HepG2 (cell line): ENCODE measurements around the gene FRMD4B. TPM values are rescaled to one million over a fixed set of nuclear protein-coding genes. Genes with fewer than 3 reads are reported as not detected.

ENCODE experiments used
- ATAC-seq: fragments of 200-7000 bp; cut with Tn5 transposase; 3 replicates; pipeline ENCODE4 v1.9.1; 2020; ENCODE audit warnings: mild to moderate bottlenecking, moderate library complexity
- BruUV-seq: library from RNA; stranded (reverse); fragments of 400-500 nt; replicated peaks from 2 replicates; lab custom pipeline; 2021; lab: Mats Ljungman, UMichigan
- CTCF ChIA-PET: fragments of 300-600 bp; formaldehyde crosslinking; extraction: SDS; loops from one replicate; lab custom pipeline; 2021; ENCODE audit warnings: low total read pairs, inconsistent platforms, low intra/inter-chr PET ratio; lab: Yijun Ruan, JAX
- POLR2A ChIA-PET: fragments of 350-600 bp; sonication (Branson Sonifier 250); formaldehyde crosslinking; loops from one replicate; lab custom pipeline; 2020; ENCODE audit warnings: antibody characterized with exemption, inconsistent platforms; lab: Yijun Ruan, JAX
- DNase-seq: peaks from one replicate; pipeline ENCODE4 v3.0.0-alpha.2; 2015; ENCODE audit warnings: low spot score
- FAIRE-seq: peaks from 3 replicates; lab custom pipeline; 2011; peaks lifted over from hg19 to GRCh38; lab: Jason Lieb, UNC
- H2AFZ ChIP-seq: one replicate; pipeline ENCODE4 v1.6.1; 2011; ENCODE audit warnings: low read length, inconsistent platforms
- H3K27ac ChIP-seq: fragments of 300-600 bp; 3 replicates; pipeline ENCODE4 v1.8.0; 2011; ENCODE audit warnings: mixed run types, mild to moderate bottlenecking, mixed read lengths, low read length, inconsistent platforms; ENCODE audit not compliant: insufficient read depth; ENCODE audit errors: extremely low read length
- H3K27me3 ChIP-seq, 2 experiments: fragments of 200-600 bp in 1 of 2; 2 replicates in 1 of 2; 3 replicates in 1 of 2; pipeline versions ENCODE4 v1.6.0 to v1.8.0; 2011; ENCODE audit warnings: low read length in 2 of 2, mild to moderate bottlenecking in 2 of 2, moderate library complexity in 2 of 2, inconsistent platforms in 1 of 2; ENCODE audit not compliant: insufficient read depth in 2 of 2, control insufficient read depth in 1 of 2
- H3K36me3 ChIP-seq, 2 experiments: fragments of 200-600 bp in 1 of 2; replicated peaks in 1 of 2; 2 replicates in 1 of 2; 3 replicates in 1 of 2; pipeline versions ENCODE4 v1.5.1 to v1.8.0; 2011; ENCODE audit warnings: low read length in 2 of 2, inconsistent platforms in 1 of 2; ENCODE audit not compliant: insufficient read depth in 2 of 2, control insufficient read depth in 1 of 2
- H3K4me1 ChIP-seq: 2 replicates; pipeline ENCODE4 v1.5.1; 2012; ENCODE audit warnings: low read length, inconsistent platforms; ENCODE audit not compliant: insufficient read depth
- H3K4me2 ChIP-seq: 2 replicates; pipeline ENCODE4 v1.6.0; 2011; ENCODE audit warnings: low read depth, low read length, inconsistent platforms
- H3K4me3 ChIP-seq, 3 experiments: fragments of 200-600 bp in 1 of 3; sonication (generic), shearing (Covaris generic) in 1 of 3; replicated peaks in 1 of 3; 2 replicates each; pipeline ENCODE4 v1.5.1; 2011 to 2016; ENCODE audit warnings: low read length in 3 of 3, inconsistent platforms in 2 of 3, low read depth in 2 of 3, mild to moderate bottlenecking in 2 of 3, control low read depth in 1 of 3, mixed read lengths in 1 of 3; ENCODE audit not compliant: insufficient read depth in 1 of 3
- H3K79me2 ChIP-seq: one replicate; pipeline ENCODE4 v1.6.1; 2011; ENCODE audit warnings: low read length, inconsistent platforms; ENCODE audit not compliant: insufficient read depth
- H3K9ac ChIP-seq: 2 replicates; pipeline ENCODE4 v1.6.0; 2011; ENCODE audit warnings: mild to moderate bottlenecking, low read depth, low read length, inconsistent platforms; ENCODE audit not compliant: insufficient read depth
- H3K9me3 ChIP-seq: 2 replicates; pipeline ENCODE4 v1.5.1; 2012; ENCODE audit warnings: mild to moderate bottlenecking, low read length
- H4K20me1 ChIP-seq: 2 replicates; pipeline ENCODE4 v1.6.0; 2011; ENCODE audit warnings: inconsistent platforms, mild to moderate bottlenecking, low read length, moderate library complexity; ENCODE audit not compliant: insufficient read depth
- MAFK ChIP-seq, 2 experiments: IDR thresholded peaks in 1 of 2; conservative IDR thresholded peaks in 1 of 2; 2 replicates each; pipeline ENCODE4 v1.6.1; 2011; ENCODE audit warnings: improper control_type of control experiment in 2 of 2, low read length in 2 of 2
- POGZ ChIP-seq: sonication (generic); formaldehyde crosslinking; IDR thresholded peaks from 2 replicates; pipeline ENCODE4 v1.4.0; 2020; ENCODE audit warnings: mild to moderate bottlenecking, missing genetic modification reagents
- SATB2 ChIP-seq: sonication (generic); formaldehyde crosslinking; IDR thresholded peaks from 2 replicates; pipeline ENCODE4 v1.5.0; 2020; ENCODE audit warnings: missing genetic modification reagents
- ZNF75D ChIP-seq: sonication (generic); formaldehyde crosslinking; IDR thresholded peaks from 2 replicates; pipeline ENCODE4 v1.8.1; 2023; ENCODE audit warnings: missing genetic modification reagents, mild to moderate bottlenecking, borderline replicate concordance
- whole genome bisulfite sequencing: methylation state at CpG from one replicate; pipeline ENCODE4 v1.1.6; 2017; ENCODE audit warnings: low lambda C conversion rate; 5-methylcytosine and 5-hydroxymethylcytosine counted together
- in situ Hi-C: cut with HindIII; loops from 2 replicates; pipeline ENCODE4 v1.10.0; 2017; ENCODE audit warnings: low pct_unique_long_range_greater_than_20kb; ENCODE audit not compliant: extremely low pct_ligation_motif_present
- intact Hi-C: fragments of 100-400 bp; cut with micrococcal nuclease; formaldehyde crosslinking; loops from one replicate; pipeline ENCODE4 v1.10.0; 2022; ENCODE audit not compliant: unreplicated experiment
- polyA plus RNA-seq, 8 experiments: library from polyadenylated mRNA; depleted of rRNA in 3 of 8; stranded (reverse) in 7 of 8; unstranded in 1 of 8; fragments of >200 nt; fragmentation: Illumina TruSeq in 4 of 8; extraction: Trizol in 4 of 8; gene quantifications; 2 replicates each; pipeline versions ENCODE4 v1.2.1 to v1.2.3, GENCODE V29; 2011 to 2016; ENCODE audit warnings: low read depth in 4 of 8, missing spikeins in 1 of 8, mixed read lengths in 1 of 8; ENCODE audit not compliant: insufficient read depth in 1 of 8
- total RNA-seq, 5 experiments: library from RNA; depleted of rRNA; stranded (reverse); fragments of >200 nt; fragmentation: Illumina TruSeq; extraction: Trizol; gene quantifications; 2 replicates each; pipeline ENCODE4 v1.2.3, GENCODE V29; 2016; ENCODE audit warnings: low read depth in 1 of 5
- TF ChIP-seq, protein P1 (sequence below): sonication (generic); formaldehyde crosslinking; IDR thresholded peaks from 2 replicates; pipeline ENCODE4 v1.4.0; 2020; ENCODE audit warnings: mild to moderate bottlenecking, missing genetic modification reagents
- TF ChIP-seq, protein P2 (sequence below): IDR thresholded peaks from 2 replicates; pipeline ENCODE4 v1.4.0; 2020; ENCODE audit warnings: mild to moderate bottlenecking, missing genetic modification reagents
- TF ChIP-seq, protein P3 (sequence below): sonication (generic); formaldehyde crosslinking; IDR thresholded peaks from 2 replicates; pipeline ENCODE4 v1.5.0; 2020; ENCODE audit warnings: mild to moderate bottlenecking, missing genetic modification reagents
- TF ChIP-seq, protein P4 (sequence below): sonication (generic); formaldehyde crosslinking; IDR thresholded peaks from 2 replicates; pipeline ENCODE4 v1.8.0; 2022; ENCODE audit warnings: mild to moderate bottlenecking, missing genetic modification reagents, moderate library complexity

Gene FRMD4B
- total and polyA plus RNA-seq, 2 of the 13 experiments (the other 11 are each of a cell fraction or from before 2014, with no cell fraction given): 3.0 to 3.3 TPM

DNA sequence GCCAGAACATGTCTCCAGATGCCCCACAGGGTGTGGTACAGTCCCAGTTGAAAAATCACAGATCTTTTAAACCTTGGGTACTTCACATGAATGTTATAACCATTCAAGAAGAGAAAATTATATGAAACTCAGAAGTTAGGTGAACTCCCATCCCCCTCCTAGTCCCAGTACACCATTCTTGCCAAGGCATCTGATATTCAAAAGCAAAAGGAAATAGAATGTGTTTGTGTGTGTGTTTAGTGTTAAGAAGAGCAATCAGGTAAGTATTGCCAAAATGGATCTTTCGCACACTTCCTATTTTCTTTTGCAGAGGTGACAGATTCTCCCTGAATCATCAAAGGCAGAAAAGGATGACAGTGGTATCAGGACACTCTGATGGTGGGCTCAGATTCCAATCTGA, 219.4 kb downstream of the FRMD4B start:
- POLR2A ChIA-PET: no interaction called here
- no peak for FAIRE-seq
- Histone ChIP-seq H4K20me1 (no peaks in the 10 kb centered on the region), H3K9ac (no peak overlapping the region), H3K27me3 (no peaks in the 10 kb centered on the region), H3K4me2 (no peak overlapping the region), H3K27ac (no peak overlapping the region), H3K4me1 (no peaks in the 10 kb centered on the region), H3K4me3 (no peak overlapping the region), H2AFZ (no peak overlapping the region), H3K79me2 (no peaks in the 10 kb centered on the region), H3K9me3 (no peaks in the 10 kb centered on the region), H3K36me3 (peaks cover 0 to 7% of the 10 kb centered on the region in 2 experiments; a peak in 1 of 5 replicates)
- 91% methylated on average over 1 of the region's 1 CpG for WGBS
- in situ Hi-C loops (loop anchor here (25.0 kb wide), 1 partner anchor 246 kb away; no protein-coding TSS in a partner anchor), intact Hi-C loops (no loop called here)
- CTCF ChIA-PET: no interaction called here
- no peak for TF ChIP-seq ZNF75D (CRISPR knock-in tag)
- no peak for TF ChIP-seq SATB2 (CRISPR knock-in tag)
- no peak for TF ChIP-seq POGZ (CRISPR knock-in tag)
- TF ChIP-seq, protein P1, sequence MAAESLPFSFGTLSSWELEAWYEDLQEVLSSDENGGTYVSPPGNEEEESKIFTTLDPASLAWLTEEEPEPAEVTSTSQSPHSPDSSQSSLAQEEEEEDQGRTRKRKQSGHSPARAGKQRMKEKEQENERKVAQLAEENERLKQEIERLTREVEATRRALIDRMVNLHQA: no peak
- TF ChIP-seq, protein P2, sequence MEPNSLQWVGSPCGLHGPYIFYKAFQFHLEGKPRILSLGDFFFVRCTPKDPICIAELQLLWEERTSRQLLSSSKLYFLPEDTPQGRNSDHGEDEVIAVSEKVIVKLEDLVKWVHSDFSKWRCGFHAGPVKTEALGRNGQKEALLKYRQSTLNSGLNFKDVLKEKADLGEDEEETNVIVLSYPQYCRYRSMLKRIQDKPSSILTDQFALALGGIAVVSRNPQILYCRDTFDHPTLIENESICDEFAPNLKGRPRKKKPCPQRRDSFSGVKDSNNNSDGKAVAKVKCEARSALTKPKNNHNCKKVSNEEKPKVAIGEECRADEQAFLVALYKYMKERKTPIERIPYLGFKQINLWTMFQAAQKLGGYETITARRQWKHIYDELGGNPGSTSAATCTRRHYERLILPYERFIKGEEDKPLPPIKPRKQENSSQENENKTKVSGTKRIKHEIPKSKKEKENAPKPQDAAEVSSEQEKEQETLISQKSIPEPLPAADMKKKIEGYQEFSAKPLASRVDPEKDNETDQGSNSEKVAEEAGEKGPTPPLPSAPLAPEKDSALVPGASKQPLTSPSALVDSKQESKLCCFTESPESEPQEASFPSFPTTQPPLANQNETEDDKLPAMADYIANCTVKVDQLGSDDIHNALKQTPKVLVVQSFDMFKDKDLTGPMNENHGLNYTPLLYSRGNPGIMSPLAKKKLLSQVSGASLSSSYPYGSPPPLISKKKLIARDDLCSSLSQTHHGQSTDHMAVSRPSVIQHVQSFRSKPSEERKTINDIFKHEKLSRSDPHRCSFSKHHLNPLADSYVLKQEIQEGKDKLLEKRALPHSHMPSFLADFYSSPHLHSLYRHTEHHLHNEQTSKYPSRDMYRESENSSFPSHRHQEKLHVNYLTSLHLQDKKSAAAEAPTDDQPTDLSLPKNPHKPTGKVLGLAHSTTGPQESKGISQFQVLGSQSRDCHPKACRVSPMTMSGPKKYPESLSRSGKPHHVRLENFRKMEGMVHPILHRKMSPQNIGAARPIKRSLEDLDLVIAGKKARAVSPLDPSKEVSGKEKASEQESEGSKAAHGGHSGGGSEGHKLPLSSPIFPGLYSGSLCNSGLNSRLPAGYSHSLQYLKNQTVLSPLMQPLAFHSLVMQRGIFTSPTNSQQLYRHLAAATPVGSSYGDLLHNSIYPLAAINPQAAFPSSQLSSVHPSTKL (CRISPR knock-in tag): no peak
- TF ChIP-seq, protein P3, sequence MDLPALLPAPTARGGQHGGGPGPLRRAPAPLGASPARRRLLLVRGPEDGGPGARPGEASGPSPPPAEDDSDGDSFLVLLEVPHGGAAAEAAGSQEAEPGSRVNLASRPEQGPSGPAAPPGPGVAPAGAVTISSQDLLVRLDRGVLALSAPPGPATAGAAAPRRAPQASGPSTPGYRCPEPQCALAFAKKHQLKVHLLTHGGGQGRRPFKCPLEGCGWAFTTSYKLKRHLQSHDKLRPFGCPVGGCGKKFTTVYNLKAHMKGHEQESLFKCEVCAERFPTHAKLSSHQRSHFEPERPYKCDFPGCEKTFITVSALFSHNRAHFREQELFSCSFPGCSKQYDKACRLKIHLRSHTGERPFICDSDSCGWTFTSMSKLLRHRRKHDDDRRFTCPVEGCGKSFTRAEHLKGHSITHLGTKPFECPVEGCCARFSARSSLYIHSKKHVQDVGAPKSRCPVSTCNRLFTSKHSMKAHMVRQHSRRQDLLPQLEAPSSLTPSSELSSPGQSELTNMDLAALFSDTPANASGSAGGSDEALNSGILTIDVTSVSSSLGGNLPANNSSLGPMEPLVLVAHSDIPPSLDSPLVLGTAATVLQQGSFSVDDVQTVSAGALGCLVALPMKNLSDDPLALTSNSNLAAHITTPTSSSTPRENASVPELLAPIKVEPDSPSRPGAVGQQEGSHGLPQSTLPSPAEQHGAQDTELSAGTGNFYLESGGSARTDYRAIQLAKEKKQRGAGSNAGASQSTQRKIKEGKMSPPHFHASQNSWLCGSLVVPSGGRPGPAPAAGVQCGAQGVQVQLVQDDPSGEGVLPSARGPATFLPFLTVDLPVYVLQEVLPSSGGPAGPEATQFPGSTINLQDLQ (CRISPR knock-in tag): no peak
- TF ChIP-seq, protein P4, sequence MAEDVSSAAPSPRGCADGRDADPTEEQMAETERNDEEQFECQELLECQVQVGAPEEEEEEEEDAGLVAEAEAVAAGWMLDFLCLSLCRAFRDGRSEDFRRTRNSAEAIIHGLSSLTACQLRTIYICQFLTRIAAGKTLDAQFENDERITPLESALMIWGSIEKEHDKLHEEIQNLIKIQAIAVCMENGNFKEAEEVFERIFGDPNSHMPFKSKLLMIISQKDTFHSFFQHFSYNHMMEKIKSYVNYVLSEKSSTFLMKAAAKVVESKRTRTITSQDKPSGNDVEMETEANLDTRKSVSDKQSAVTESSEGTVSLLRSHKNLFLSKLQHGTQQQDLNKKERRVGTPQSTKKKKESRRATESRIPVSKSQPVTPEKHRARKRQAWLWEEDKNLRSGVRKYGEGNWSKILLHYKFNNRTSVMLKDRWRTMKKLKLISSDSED (CRISPR knock-in tag): no peak
- no peak for TF ChIP-seq MAFK (conservative IDR thresholded peaks at IDR 0.05 in 1 of 2, IDR thresholded peaks at IDR 0.05 in 1 of 2; ENCODE audit: low read length in 2 of 2)
- no peak for DNase-seq
- ATAC-seq: no peak
- BruUV-seq: no TSS peak
